GM12878 (cell line): ENCODE results near the gene DENND1B. TPM values are rescaled to one million over a fixed set of nuclear protein-coding genes. Genes with fewer than 3 reads are reported as not detected.

Source experiments
- ATAC-seq: fragments of 200-7000 bp; cut with Tn5 transposase; 3 replicates; pipeline ENCODE4 v1.9.1; 2020; ENCODE audit warnings: mild to moderate bottlenecking, moderate library complexity
- BruUV-seq: library from RNA; stranded (reverse); fragments of 400-500 nt; replicated peaks from 2 replicates; lab custom pipeline; 2021; lab: Mats Ljungman, UMichigan
- CTCF ChIA-PET: fragments of 300-600 bp; sonication (Branson Sonifier 250); formaldehyde crosslinking; extraction: SDS; loops from one replicate; lab custom pipeline; 2021; ENCODE audit warnings: inconsistent platforms; lab: Yijun Ruan, JAX
- POLR2A ChIA-PET: fragments of 350-600 bp; formaldehyde crosslinking; extraction: SDS; loops from one replicate; lab custom pipeline; 2021; ENCODE audit warnings: inconsistent platforms; lab: Charles Lee
- RAD21 ChIA-PET: fragments of 300-600 bp; sonication (Branson Sonifier 250); formaldehyde crosslinking; loops from one replicate; lab custom pipeline; 2023; ENCODE audit warnings: antibody characterized with exemption; ENCODE audit not compliant: unreplicated experiment; lab: Charles Lee
- SMC1A ChIA-PET: fragments of 300-600 bp; sonication (Branson Sonifier 250); formaldehyde crosslinking; loops from one replicate; lab custom pipeline; 2023; ENCODE audit not compliant: unreplicated experiment, uncharacterized antibody; lab: Charles Lee
- DNase-seq: peaks from one replicate; pipeline ENCODE4 v3.0.0-alpha.2; 2011; ENCODE audit warnings: low read depth, low spot score
- FAIRE-seq: peaks from 3 replicates; lab custom pipeline; 2011; peaks lifted over from hg19 to GRCh38; lab: Jason Lieb, UNC
- H2AFZ ChIP-seq: 2 replicates; pipeline ENCODE4 v1.6.0; 2011; ENCODE audit warnings: low read depth, low read length, control low read depth; ENCODE audit not compliant: control insufficient read depth
- H3K27ac ChIP-seq: 2 replicates; pipeline ENCODE4 v1.5.1; 2011; ENCODE audit warnings: control low read depth; ENCODE audit not compliant: control insufficient read depth, insufficient read depth
- H3K27me3 ChIP-seq, 2 experiments: replicated peaks in 1 of 2; 2 replicates each; pipeline versions ENCODE4 v1.6.0 to v1.6.1; 2011; ENCODE audit warnings: low read length in 1 of 2; ENCODE audit not compliant: control insufficient read depth in 2 of 2, insufficient read depth in 2 of 2
- H3K36me3 ChIP-seq, 2 experiments: 2 replicates each; pipeline ENCODE4 v1.5.1; 2011; ENCODE audit warnings: low read length in 1 of 2; ENCODE audit not compliant: control insufficient read depth in 2 of 2, insufficient read depth in 2 of 2
- H3K4me1 ChIP-seq: 2 replicates; pipeline ENCODE4 v1.6.1; 2011; ENCODE audit warnings: mild to moderate bottlenecking, low read length, moderate library complexity, mixed read lengths; ENCODE audit not compliant: control insufficient read depth, insufficient read depth
- H3K4me2 ChIP-seq: 2 replicates; pipeline ENCODE4 v1.6.0; 2011; ENCODE audit warnings: control low read depth; ENCODE audit not compliant: control insufficient read depth, insufficient read depth
- H3K4me3 ChIP-seq: fragments of 200-600 bp; sonication (generic); 2 replicates; pipeline ENCODE4 v1.5.1; 2016
- H3K79me2 ChIP-seq: 2 replicates; pipeline ENCODE4 v1.6.0; 2011; ENCODE audit warnings: low read length; ENCODE audit not compliant: control insufficient read depth, insufficient read depth
- H3K9ac ChIP-seq: 2 replicates; pipeline ENCODE4 v1.8.0; 2011; ENCODE audit warnings: low read length, control low read depth, mixed read lengths; ENCODE audit not compliant: control insufficient read depth, insufficient read depth
- H3K9me3 ChIP-seq: replicated peaks from 3 replicates; pipeline ENCODE4 v1.5.1; 2011; ENCODE audit warnings: mild to moderate bottlenecking, low read length; ENCODE audit not compliant: control insufficient read depth, insufficient read depth
- H4K20me1 ChIP-seq: 2 replicates; pipeline ENCODE4 v1.6.0; 2011; ENCODE audit not compliant: control insufficient read depth, insufficient read depth
- FOXM1 ChIP-seq: IDR thresholded peaks from 2 replicates; pipeline ENCODE4 v1.6.1; 2012; ENCODE audit warnings: low read depth, mild to moderate bottlenecking, inconsistent platforms, low read length, moderate library complexity
- NFXL1 ChIP-seq: fragments of 450-650 bp; IDR thresholded peaks from 2 replicates; pipeline ENCODE4 v1.6.1; 2017; ENCODE audit warnings: antibody characterized with exemption, mild to moderate bottlenecking, borderline replicate concordance
- POLR2AphosphoS2 ChIP-seq: IDR thresholded peaks from 2 replicates; pipeline ENCODE4 v1.6.1; 2011; ENCODE audit warnings: low read depth, mild to moderate bottlenecking, low read length, improper control_type of control experiment, moderate library complexity
- RCOR1 ChIP-seq: conservative IDR thresholded peaks from 2 replicates; pipeline ENCODE4 v1.6.1; 2012; ENCODE audit warnings: low read depth, low read length, improper control_type of control experiment
- SIN3A ChIP-seq: IDR thresholded peaks from 2 replicates; pipeline ENCODE4 v1.6.1; 2012; ENCODE audit warnings: low read depth, low read length, improper control_type of control experiment
- WGBS: methylation state at CpG from one replicate; pipeline ENCODE4 v1.1.6; 2016; ENCODE audit warnings: low lambda C conversion rate; ENCODE audit not compliant: insufficient replicate concordance, insufficient coverage; ENCODE audit errors: missing lambda C conversion rate; 5-methylcytosine and 5-hydroxymethylcytosine counted together
- in situ Hi-C: fragments of 300-500 bp; cut with MboI; formaldehyde crosslinking; loops from 9 replicates; pipeline ENCODE4 v1.14.3; 2018; ENCODE audit warnings: mixed read lengths
- intact Hi-C: fragments of 100-400 bp; cut with micrococcal nuclease; formaldehyde crosslinking; loops from one replicate; pipeline ENCODE4 v1.14.2; 2022; ENCODE audit not compliant: unreplicated experiment
- polyA plus RNA-seq, 11 experiments: library from polyadenylated mRNA; depleted of rRNA in 4 of 11; unstranded in 6 of 11; stranded (reverse) in 5 of 11; fragments of >200 nt; fragmentation: Nextera tagmentation in 4 of 11; fragmentation: Illumina TruSeq in 1 of 11; extraction: Ambion mirVana in 4 of 11; extraction: Trizol in 1 of 11; gene quantifications; 1 replicate in 1 of 11; 2 replicates in 10 of 11; pipeline versions ENCODE4 v1.2.1 to v1.2.3, GENCODE V29; 2011 to 2016; ENCODE audit warnings: inconsistent platforms in 2 of 11, missing spikeins in 2 of 11, low read depth in 1 of 11
- total RNA-seq, 4 experiments: library from RNA; depleted of rRNA in 3 of 4; stranded (reverse); fragments of >200 nt in 3 of 4; fragmentation: Illumina TruSeq in 1 of 4; extraction: Trizol in 1 of 4; gene quantifications; 2 replicates each; pipeline versions ENCODE4 v1.2.1 to v1.2.3, GENCODE V29; 2013 to 2021
- TF ChIP-seq, protein P1 (sequence below): IDR thresholded peaks from 2 replicates; pipeline ENCODE4 v1.6.1; 2012; ENCODE audit warnings: low read length, inconsistent platforms
- TF ChIP-seq, protein P2 (sequence below): fragments of 450-650 bp; IDR thresholded peaks from 2 replicates; pipeline ENCODE4 v1.6.1; 2016; ENCODE audit warnings: mild to moderate bottlenecking
- TF ChIP-seq, protein P3 (sequence below): fragments of 150-350 bp; IDR thresholded peaks from 2 replicates; pipeline ENCODE4 v1.6.1; 2014; ENCODE audit warnings: mild to moderate bottlenecking, low read depth, low read length
- TF ChIP-seq, protein P4 (sequence below): fragments of 450-650 bp; formaldehyde crosslinking; IDR thresholded peaks from 2 replicates; pipeline ENCODE4 v1.4.0; 2020; ENCODE audit warnings: mild to moderate bottlenecking, moderate library complexity
- TF ChIP-seq, protein P5 (sequence below): fragments of 450-650 bp; IDR thresholded peaks from 2 replicates; pipeline ENCODE4 v1.6.1; 2017; ENCODE audit warnings: low read depth, mild to moderate bottlenecking, moderate library complexity
- TF ChIP-seq, protein P6 (sequence below), 3 experiments: IDR thresholded peaks in 2 of 3; conservative IDR thresholded peaks in 1 of 3; 2 replicates each; pipeline ENCODE4 v1.5.1; 2011; ENCODE audit warnings: low read depth in 3 of 3, low read length in 3 of 3, mild to moderate bottlenecking in 3 of 3, control low read depth in 2 of 3, moderate library complexity in 2 of 3, inconsistent platforms in 1 of 3, mixed read lengths in 1 of 3; ENCODE audit not compliant: control insufficient read depth in 2 of 3, insufficient read depth in 1 of 3; ENCODE audit errors: extremely low read depth in 1 of 3

The DENND1B gene
- total and polyA plus RNA-seq, 10 of the 15 experiments (the other 5 are each of a cell fraction or from before 2014, with no cell fraction given): 1.7 to 10.7 (median 8.0) TPM

DNA sequence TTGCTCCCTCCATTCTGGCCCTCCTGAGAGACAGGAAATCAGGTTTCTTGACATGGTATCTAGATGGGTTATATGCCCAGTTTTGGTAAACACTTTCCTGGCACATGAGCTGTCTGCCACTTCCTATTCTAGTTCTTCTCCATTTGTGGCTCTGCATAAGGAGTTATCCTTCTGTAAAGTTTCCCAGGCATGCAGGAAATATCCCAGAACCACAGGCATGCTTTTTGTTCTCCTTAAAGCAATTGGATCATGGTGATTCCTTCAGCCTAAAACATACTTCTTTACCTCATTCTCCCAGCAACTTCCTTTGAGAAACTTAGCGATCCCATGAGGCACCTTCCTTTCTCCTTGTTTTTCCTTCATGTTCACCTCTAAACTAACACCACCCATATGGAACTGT is 307.4 kb downstream of the DENND1B start:
- Histone ChIP-seq H3K79me2 (no peaks in the 10 kb centered on the region), H3K9me3 (no peaks in the 10 kb centered on the region), H3K27me3 (no peaks in the 10 kb centered on the region), H3K4me1 (no peaks in the 10 kb centered on the region), H3K27ac (no peak overlapping the region), H3K4me2 (no peak overlapping the region), H4K20me1 (no peaks in the 10 kb centered on the region), H2AFZ (no peak overlapping the region), H3K4me3 (no peak overlapping the region), H3K36me3 (no peaks in the 10 kb centered on the region), H3K9ac (no peak overlapping the region)
- no TSS peak for BruUV-seq
- ATAC-seq (no peak), DNase-seq (no peak), FAIRE-seq (no peak)
- intact Hi-C loops (no loop called here), in situ Hi-C loops (no loop called here)
- ChIA-PET POLR2A (no interaction called here), CTCF (no interaction called here), SMC1A (no interaction called here), RAD21 (no interaction called here)
- 69% methylated on average over 1 of the region's 1 CpG for WGBS
- no peak for TF ChIP-seq NFXL1
- TF ChIP-seq, protein P1, sequence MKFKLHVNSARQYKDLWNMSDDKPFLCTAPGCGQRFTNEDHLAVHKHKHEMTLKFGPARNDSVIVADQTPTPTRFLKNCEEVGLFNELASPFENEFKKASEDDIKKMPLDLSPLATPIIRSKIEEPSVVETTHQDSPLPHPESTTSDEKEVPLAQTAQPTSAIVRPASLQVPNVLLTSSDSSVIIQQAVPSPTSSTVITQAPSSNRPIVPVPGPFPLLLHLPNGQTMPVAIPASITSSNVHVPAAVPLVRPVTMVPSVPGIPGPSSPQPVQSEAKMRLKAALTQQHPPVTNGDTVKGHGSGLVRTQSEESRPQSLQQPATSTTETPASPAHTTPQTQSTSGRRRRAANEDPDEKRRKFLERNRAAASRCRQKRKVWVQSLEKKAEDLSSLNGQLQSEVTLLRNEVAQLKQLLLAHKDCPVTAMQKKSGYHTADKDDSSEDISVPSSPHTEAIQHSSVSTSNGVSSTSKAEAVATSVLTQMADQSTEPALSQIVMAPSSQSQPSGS: no peak
- TF ChIP-seq, protein P2, sequence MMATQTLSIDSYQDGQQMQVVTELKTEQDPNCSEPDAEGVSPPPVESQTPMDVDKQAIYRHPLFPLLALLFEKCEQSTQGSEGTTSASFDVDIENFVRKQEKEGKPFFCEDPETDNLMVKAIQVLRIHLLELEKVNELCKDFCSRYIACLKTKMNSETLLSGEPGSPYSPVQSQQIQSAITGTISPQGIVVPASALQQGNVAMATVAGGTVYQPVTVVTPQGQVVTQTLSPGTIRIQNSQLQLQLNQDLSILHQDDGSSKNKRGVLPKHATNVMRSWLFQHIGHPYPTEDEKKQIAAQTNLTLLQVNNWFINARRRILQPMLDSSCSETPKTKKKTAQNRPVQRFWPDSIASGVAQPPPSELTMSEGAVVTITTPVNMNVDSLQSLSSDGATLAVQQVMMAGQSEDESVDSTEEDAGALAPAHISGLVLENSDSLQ: no peak
- TF ChIP-seq, protein P3, sequence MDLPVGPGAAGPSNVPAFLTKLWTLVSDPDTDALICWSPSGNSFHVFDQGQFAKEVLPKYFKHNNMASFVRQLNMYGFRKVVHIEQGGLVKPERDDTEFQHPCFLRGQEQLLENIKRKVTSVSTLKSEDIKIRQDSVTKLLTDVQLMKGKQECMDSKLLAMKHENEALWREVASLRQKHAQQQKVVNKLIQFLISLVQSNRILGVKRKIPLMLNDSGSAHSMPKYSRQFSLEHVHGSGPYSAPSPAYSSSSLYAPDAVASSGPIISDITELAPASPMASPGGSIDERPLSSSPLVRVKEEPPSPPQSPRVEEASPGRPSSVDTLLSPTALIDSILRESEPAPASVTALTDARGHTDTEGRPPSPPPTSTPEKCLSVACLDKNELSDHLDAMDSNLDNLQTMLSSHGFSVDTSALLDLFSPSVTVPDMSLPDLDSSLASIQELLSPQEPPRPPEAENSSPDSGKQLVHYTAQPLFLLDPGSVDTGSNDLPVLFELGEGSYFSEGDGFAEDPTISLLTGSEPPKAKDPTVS: no peak
- no peak for TF ChIP-seq SIN3A
- TF ChIP-seq POLR2AphosphoS2: no peak
- no peak for TF ChIP-seq RCOR1
- TF ChIP-seq, protein P4, sequence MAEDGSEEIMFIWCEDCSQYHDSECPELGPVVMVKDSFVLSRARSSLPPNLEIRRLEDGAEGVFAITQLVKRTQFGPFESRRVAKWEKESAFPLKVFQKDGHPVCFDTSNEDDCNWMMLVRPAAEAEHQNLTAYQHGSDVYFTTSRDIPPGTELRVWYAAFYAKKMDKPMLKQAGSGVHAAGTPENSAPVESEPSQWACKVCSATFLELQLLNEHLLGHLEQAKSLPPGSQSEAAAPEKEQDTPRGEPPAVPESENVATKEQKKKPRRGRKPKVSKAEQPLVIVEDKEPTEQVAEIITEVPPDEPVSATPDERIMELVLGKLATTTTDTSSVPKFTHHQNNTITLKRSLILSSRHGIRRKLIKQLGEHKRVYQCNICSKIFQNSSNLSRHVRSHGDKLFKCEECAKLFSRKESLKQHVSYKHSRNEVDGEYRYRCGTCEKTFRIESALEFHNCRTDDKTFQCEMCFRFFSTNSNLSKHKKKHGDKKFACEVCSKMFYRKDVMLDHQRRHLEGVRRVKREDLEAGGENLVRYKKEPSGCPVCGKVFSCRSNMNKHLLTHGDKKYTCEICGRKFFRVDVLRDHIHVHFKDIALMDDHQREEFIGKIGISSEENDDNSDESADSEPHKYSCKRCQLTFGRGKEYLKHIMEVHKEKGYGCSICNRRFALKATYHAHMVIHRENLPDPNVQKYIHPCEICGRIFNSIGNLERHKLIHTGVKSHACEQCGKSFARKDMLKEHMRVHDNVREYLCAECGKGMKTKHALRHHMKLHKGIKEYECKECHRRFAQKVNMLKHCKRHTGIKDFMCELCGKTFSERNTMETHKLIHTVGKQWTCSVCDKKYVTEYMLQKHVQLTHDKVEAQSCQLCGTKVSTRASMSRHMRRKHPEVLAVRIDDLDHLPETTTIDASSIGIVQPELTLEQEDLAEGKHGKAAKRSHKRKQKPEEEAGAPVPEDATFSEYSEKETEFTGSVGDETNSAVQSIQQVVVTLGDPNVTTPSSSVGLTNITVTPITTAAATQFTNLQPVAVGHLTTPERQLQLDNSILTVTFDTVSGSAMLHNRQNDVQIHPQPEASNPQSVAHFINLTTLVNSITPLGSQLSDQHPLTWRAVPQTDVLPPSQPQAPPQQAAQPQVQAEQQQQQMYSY (CRISPR knock-in tag): no peak
- TF ChIP-seq, protein P5, sequence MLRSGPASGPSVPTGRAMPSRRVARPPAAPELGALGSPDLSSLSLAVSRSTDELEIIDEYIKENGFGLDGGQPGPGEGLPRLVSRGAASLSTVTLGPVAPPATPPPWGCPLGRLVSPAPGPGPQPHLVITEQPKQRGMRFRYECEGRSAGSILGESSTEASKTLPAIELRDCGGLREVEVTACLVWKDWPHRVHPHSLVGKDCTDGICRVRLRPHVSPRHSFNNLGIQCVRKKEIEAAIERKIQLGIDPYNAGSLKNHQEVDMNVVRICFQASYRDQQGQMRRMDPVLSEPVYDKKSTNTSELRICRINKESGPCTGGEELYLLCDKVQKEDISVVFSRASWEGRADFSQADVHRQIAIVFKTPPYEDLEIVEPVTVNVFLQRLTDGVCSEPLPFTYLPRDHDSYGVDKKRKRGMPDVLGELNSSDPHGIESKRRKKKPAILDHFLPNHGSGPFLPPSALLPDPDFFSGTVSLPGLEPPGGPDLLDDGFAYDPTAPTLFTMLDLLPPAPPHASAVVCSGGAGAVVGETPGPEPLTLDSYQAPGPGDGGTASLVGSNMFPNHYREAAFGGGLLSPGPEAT: no peak
- TF ChIP-seq FOXM1: no peak
- TF ChIP-seq, protein P6, sequence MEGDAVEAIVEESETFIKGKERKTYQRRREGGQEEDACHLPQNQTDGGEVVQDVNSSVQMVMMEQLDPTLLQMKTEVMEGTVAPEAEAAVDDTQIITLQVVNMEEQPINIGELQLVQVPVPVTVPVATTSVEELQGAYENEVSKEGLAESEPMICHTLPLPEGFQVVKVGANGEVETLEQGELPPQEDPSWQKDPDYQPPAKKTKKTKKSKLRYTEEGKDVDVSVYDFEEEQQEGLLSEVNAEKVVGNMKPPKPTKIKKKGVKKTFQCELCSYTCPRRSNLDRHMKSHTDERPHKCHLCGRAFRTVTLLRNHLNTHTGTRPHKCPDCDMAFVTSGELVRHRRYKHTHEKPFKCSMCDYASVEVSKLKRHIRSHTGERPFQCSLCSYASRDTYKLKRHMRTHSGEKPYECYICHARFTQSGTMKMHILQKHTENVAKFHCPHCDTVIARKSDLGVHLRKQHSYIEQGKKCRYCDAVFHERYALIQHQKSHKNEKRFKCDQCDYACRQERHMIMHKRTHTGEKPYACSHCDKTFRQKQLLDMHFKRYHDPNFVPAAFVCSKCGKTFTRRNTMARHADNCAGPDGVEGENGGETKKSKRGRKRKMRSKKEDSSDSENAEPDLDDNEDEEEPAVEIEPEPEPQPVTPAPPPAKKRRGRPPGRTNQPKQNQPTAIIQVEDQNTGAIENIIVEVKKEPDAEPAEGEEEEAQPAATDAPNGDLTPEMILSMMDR (IDR thresholded peaks at IDR 0.05 in 2 of 3, conservative IDR thresholded peaks at IDR 0.05 in 1 of 3; ENCODE audit: control insufficient read depth in 2 of 3, extremely low read depth in 1 of 3, insufficient read depth in 1 of 3, low read depth in 3 of 3, low read length in 3 of 3): no peak
